Stimulated activated CD4-positive, alpha-beta T cell treated with anti-CD3 and anti-CD28 coated beads, Interleukin-1b, Interleukin-23, amount 100 ng/mL, for 24 hours (primary cell): ENCODE measurements around the gene PPAN.

Source experiments
- DNase-seq, 4 experiments: peaks; one replicate each; pipeline ENCODE4 v3.0.0-alpha.2; 2020; ENCODE audit warnings: low read depth in 4 of 4, low spot score in 1 of 4

PPAN gene

DNA sequence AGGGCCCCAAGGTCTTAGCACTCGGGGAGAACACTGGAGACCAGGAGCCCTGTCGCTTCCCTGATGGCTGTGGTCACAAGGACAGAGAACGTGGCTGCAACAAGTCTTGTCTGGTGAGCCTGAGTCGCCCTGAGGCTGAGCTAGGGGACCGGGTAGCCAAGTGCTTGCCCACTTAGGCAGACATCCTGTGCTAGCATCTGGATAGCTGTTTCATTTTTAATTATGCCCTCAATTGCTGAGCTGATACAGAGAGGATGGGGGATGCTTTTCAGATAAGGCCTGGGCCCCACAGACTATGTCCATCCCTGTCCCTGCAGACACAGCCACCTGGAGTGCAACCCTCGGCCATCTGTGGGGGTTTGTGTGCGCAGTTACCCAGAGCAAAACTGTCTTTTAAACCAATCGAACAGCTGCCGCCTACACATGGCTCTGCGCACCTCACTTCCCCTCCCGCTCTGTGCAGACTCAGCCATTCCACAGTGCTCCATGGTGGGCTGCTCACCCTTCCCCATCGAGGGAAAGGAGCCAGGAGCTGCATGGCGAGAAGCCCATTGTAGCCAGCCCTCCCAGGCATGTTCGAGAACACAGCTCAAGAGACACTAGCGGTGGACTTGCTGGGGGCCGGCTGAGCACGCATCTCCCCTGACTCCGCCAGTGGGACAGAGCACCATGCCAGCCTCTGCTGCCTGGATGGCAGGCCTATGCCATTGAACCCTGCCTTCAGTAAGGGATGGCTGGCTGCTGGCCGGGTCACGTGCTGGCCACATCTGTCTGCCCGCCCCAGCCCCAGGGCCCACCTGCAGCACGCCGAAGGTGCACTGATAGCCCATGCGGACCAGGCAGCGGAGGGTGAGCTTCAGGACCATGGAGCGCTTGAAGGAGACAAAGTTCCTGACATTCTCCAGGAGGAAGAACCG, 33.0 kb downstream of the PPAN start:
- DNase-seq: no peak

DNA sequence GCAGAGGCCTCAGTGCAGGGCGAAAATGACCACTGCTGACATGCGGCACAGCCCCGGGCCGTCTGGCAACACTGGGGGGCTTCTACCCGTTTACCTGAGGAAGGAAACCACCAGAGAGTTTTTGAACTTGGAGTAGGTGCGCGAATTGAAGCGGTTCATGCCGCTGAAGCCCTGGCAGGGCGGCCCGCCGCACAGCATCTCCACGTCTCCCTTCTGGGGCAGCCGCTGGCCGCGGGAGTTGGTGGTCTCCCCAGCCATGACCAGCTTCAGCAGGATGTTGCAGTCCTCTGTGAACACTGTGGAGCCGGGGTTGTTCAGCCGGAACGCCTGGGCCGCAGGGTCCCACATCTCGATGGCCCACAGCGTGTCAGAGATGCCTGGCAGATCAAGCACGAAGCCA, 33.8 kb downstream of the PPAN start:
- DNase-seq: no peak

DNA sequence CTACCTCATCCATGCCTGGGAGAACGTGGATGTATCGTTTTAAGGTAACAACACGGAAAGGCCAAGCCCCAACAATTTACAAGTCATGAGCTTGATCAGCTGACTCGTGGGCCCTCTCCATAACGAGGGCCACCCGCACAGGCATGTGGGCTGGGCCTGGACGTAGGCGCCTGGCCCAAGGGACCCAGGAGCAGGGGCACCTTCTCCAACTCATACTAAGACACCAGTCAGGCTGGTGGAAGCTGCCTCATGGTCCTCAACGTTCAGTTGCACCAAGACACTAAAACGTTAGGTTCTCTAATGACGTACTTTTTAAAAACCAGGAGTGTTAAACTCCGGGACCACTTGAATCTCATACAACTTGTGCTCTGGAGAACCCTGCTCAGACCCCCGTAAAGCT, 35.3 kb downstream of the PPAN start:
- DNase-seq: no peak

DNA sequence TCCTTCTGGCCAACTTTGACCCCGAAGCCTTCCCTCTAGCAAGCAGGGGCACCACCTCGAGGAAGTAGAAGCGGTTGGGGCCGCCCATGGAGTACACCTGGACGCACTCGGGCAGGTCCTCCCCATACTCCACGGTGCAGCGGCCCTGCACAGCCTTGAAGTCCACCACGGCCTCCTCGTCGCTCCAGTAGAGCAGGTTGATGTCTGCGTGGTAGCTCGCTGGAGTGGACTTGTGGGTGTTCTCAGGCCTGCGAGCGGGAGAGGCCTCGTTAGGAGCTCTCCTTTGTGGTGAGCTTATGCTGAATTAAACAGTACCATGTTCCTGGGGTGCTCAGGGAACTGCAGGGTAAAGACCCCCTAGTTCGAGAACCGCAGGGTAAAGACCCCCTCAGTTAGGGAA, 35.8 kb downstream of the PPAN start:
- DNase-seq: no peak

DNA sequence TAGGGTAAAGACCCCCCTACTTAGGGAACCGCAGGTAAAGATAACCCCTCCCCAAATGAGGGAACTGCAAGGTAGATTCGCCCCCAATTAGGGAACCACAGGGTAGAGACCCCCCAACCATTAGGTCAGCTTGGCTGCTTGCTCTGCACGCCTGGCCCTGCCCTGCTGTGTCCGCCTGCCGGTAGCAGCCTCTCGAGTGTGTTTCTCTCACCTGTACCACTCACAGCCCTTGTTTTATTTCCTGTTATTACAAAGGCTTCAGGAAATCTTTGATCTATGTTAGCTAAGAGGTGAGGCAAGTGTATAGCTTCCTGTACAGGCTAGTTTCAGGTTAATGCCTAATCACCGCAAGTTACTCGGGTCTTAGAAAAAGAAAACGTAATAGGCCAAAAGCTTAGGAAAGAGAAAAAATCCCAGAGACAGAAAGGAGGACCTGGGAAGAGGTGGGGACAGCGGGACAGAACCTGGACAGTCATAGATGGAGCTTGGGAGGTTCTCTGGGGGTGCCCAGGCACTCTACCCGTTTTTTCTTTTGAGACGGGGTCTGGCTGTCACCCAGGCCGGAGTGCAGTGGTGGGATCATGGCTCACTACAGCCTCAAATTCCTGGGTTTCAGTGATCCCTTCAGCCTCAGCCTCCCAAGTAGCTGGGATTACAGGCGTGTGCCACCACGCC, 36.7 kb downstream of the PPAN start:
- no peak for DNase-seq

DNA sequence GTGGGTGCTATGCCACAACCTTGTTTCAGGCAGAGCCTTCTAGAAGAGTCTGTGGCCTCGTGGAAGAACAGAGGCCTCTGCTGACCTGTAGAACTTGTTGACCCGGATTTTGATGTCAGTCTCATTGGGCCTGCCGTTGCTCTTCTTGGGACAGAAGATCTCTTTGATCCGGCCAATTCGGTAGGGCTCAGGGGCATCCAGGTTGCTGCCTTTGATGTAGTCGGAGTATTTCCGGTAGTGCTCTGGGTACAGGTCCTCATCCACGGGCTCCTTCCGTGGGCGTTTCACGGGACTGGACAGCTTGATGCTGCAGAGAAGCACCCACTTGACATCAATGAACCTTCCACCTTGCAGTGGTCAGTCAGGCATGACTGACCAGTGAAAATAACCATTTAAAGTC, 37.5 kb downstream of the PPAN start:
- DNase-seq: no peak

DNA sequence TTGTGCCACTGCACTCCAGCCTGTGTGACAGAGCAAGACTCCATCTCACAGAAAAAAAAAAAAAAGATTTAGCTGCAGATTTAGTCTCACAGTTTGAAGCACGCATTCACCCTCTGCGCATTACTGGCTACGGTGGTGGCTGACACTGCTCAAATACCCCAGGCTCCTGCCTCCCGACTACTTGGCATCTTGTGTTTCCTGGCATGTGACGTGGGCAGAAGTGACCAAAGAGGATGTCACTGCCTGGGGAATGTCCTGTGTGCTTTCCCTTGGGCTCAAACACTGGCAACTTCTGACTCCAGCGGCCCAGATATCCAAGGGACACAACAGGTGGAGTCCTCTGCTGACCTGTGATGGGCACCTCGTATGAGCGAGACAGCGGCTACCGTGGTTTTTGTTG, 38.2 kb downstream of the PPAN start:
- no peak for DNase-seq

DNA sequence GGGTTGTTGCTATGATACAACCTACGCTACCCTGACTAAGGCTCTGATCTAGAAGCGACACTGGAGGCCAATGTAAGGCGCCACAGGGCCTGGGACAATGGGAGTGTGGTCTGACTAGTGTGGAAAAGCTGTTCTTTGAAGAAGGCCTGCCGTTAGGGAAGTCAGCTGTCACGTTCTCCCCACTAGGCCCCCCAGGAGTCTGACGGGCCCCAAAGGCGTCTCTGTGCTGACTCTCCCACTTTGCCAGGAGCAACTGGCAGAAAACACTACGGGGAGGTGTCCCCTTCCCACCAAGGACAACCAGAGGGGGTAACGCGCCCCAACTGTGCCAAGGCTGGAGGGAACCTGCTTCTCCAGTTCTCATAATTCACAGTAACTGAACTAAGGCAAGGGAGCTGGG, 38.9 kb downstream of the PPAN start:
- DNase-seq: no peak

DNA sequence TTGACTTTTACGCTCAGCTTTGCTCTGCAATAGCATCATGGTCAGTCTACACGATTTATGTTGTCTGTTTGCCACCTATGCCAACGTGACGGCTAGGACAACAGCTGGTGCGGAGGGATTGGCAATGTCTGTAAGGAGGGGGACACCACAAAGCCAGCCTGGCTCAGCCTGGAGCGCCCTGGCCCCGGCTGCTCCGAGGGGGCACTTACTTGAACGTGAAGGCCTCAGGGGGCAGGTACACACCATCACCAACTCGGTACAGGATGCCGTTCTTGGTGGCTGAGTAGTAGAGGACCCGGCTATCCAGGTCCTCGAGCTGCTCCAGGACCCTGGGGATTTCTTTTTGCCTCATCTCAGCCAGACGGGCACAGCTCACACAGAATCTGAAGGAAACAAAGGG, 40.0 kb downstream of the PPAN start:
- no peak for DNase-seq

DNA sequence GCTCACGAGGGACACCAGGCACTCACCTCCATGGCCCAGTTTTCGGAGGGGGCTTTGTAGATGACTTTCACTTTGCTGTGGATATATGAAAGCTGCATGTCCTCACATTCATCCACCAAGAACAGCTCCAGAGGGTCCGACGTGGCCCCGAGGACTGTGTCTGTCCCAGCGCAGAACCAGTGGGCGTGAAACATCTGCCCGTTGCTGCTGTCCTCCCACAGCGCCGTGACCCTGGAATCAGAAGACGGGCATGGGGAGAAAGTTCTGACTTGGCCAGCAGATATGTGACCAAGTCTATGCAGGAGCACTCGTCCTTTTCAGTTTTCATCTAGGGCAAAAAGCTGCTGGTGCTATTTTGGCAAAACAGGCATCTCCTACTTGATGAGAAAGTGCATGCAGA, 43.3 kb downstream of the PPAN start:
- no peak for DNase-seq

DNA sequence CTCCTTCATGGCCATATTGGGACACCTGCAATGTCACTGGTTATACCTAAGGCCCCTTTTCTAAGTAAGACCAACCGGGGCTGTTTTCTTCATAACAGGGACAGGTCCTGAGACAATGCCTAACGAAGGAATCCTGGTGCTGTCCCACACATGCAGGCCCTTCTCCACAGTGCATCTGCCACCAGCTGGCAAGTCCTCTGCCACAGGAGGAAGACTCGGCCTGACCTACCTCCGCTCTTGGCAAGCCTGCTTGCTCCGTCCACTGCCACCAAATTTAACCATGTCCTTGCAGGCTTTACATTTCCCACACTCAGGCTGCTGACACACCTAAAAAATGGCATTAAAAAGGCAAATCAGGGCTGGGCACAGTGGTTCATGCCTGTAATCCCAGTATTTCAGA, 45.4 kb downstream of the PPAN start:
- no peak for DNase-seq

DNA sequence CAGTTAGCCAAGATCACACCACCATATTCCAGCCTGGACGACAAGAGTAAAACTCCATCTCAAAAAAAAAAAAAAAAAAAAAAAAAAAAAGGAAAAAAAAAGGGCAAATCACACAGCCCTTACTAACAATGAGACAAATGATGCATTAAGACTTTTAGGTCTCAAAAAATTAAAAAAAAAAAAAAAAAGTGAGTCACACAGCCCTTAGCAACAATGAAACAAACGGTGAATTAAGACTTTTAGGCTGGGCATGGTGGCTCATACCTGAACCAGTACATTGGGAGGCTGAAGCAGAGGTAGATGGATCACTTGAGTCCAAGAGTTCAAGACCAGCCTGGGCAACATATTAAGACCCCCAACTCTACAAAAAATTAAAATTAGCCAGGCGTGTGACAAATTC, 45.9 kb downstream of the PPAN start:
- DNase-seq: no peak

DNA sequence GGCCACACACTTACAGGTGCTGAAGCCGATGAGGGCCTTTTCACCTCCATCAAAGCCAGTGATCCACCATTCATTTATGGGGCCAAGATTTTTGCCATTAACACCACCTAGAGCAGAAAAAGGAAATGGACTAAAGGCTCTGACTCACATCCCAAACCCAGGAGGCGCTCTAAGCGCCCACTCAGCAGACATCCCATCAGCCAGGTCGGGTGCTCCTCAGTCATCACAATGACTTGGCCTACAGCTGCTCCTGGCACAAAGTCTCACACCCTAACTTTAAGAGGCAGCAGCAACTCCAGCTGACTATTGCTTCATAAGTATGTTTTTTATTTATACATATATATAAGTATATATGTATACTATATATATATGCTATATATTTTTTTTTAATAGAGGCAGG, 49.7 kb downstream of the PPAN start:
- no peak for DNase-seq

DNA sequence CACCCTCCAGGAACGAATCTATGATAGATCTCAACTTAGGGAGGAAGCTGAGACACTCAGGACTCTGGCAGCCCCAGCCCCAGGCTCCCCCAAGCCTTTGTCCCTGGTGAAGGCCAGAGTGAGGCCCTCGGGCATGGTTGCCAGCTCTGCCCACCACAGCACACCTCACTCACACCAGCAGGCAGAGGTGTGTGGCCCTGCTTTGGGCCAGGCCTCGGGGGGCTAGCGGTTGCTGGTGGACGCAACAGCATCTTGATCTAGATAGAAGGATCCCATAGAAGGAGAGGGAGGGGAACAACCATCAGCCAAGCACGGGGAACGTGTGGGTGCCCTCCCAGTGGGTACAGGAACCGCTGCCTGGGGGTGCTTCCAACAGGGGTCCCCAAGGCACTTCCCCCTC, 51.9 kb downstream of the PPAN start:
- no peak for DNase-seq

DNA sequence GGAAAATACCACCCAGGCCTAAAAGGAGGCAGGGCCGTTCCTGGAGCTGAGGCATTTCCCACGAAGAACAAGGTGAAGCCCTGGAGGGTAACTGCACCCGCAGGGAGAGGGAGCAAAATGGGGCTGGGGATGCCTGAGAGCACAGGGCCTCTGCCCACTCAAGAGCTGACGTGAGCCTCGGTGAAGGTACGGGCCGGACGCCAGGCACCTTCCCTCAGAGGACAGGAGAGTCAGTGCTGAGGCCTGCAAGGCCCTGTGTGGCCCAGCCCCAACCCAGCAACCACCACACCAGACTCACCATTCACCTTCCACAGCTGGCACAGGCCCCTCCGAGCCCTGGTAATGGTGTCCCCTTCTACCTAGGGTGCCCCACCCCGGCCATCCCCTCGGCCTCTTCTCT, 52.3 kb downstream of the PPAN start:
- DNase-seq: no peak

DNA sequence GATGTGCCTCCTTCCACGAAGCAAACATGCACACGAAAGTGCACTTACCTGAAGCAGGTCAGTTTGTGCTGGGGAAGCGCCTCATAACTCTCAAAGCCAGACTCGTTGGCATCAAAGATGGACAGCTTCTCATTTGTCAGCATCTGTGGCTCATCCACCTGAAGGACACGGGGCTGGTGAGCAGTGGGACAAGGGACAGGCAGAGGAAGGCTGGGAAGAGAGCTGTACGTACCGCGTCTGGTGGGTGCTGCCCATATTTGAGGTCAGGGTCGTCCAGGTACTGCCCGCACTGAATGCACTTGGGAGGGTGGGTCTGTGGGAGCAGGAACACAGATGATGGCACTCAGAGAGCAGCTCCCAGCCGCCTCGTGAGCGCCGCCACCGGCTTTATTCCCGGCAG, 53.4 kb downstream of the PPAN start:
- DNase-seq: no peak
